ENCODE results near the gene ANO8. TPM values are rescaled to one million over a fixed set of nuclear protein-coding genes. Genes with fewer than 3 reads are reported as not detected.
"Not testable (repeated sequence)": the region's sequence is repeated elsewhere in the genome, so short reads cannot be mapped to it uniquely, and the experiment has no call there.

The ANO8 gene
- total RNA-seq, 1 donor from 2014 or later, result 20.0 TPM

GRCh38 chr19:17296273-17296672 lies 38.4 kb downstream of the ANO8 start:
- FAIRE-seq (no peak), DNase-seq (ENCODE audit: low spot score in 2 of 2) (no peak)

- FAIRE-seq; DNase-seq (ENCODE audit: low spot score in 2 of 2): not testable (repeated sequence)
Measured at GRCh38 chr19:17295551-17295950, 39.1 kb downstream of the ANO8 start.

- DNase-seq (ENCODE audit: low spot score in 2 of 2) (peak in 1 of 2 donors; percentile 57), FAIRE-seq (no peak)
Measured at GRCh38 chr19:17294051-17294891, 40.4 kb downstream of the ANO8 start.

- no peak for FAIRE-seq
- no peak for DNase-seq (ENCODE audit: low spot score in 2 of 2)
Measured at GRCh38 chr19:17293605-17294004, 41.0 kb downstream of the ANO8 start.

GRCh38 chr19:17292301-17293074 lies 42.2 kb downstream of the ANO8 start:
- no peak for FAIRE-seq

GRCh38 chr19:17289489-17289888 lies 45.2 kb downstream of the ANO8 start:
- DNase-seq (ENCODE audit: low spot score in 2 of 2) (peak in 1 of 2 donors; percentile 77), FAIRE-seq (no peak)

More at GRCh38 chr19:17292301-17293074, 42.2 kb downstream of the ANO8 start:
- DNase-seq (ENCODE audit: low spot score in 2 of 2), result peak; percentile 84 to 87

- FAIRE-seq (no peak), DNase-seq (ENCODE audit: low spot score in 2 of 2) (no peak)
Measured at GRCh38 chr19:17286752-17287151, 47.9 kb downstream of the ANO8 start.

GRCh38 chr19:17286263-17286662 lies 48.4 kb downstream of the ANO8 start:
- DNase-seq (ENCODE audit: low spot score in 2 of 2), result no peak
- no peak for FAIRE-seq

GRCh38 chr19:17285415-17286135 lies 49.1 kb downstream of the ANO8 start:
- no peak for FAIRE-seq
- no peak for DNase-seq (ENCODE audit: low spot score in 2 of 2)

GRCh38 chr19:17283504-17283996 lies 51.1 kb downstream of the ANO8 start:
- DNase-seq (ENCODE audit: low spot score in 2 of 2), result no peak
- FAIRE-seq, result no peak

- FAIRE-seq, result no peak
- DNase-seq (ENCODE audit: low spot score in 2 of 2), result peak; percentile 83 to 92
Measured at GRCh38 chr19:17282488-17283125, 52.0 kb downstream of the ANO8 start.

- no peak for FAIRE-seq
- no peak for DNase-seq (ENCODE audit: low spot score in 2 of 2)
Measured at GRCh38 chr19:17281391-17282304, 53.0 kb downstream of the ANO8 start, which contains the start of gene ANKLE1. Gene ANKLE1 (plus strand): TSS chr19:17281901. CDS start chr19:17281921, 20 bp downstream.

GRCh38 chr19:17279436-17279835 lies 55.2 kb downstream of the ANO8 start:
- DNase-seq (ENCODE audit: low spot score in 2 of 2), result no peak

GRCh38 chr19:17275441-17276175 lies 59.0 kb downstream of the ANO8 start:
- DNase-seq (ENCODE audit: low spot score in 2 of 2), result no peak
- no peak for FAIRE-seq

More at GRCh38 chr19:17279436-17279835, 55.2 kb downstream of the ANO8 start:
- FAIRE-seq, result no peak

GRCh38 chr19:17274892-17275291 lies 59.8 kb downstream of the ANO8 start:
- not testable (repeated sequence) for DNase-seq (ENCODE audit: low spot score in 2 of 2); FAIRE-seq
